SK-N-SH (cell line): ENCODE data around the gene TVP23C. TPM values are rescaled to one million over a fixed set of nuclear protein-coding genes. Genes with fewer than 3 reads are reported as not detected.

Experiments used
- CTCF ChIA-PET: fragments of 300-600, 350-600 bp; formaldehyde crosslinking; extraction: SDS; loops from one replicate; lab custom pipeline; 2021; lab: Yijun Ruan, JAX
- POLR2A ChIA-PET: fragments of 350-600 bp; sonication (Branson Sonifier 250); formaldehyde crosslinking; extraction: SDS; loops from one replicate; lab custom pipeline; 2020; ENCODE audit warnings: antibody characterized with exemption, inconsistent platforms; lab: Yijun Ruan, JAX
- DNase-seq: peaks from one replicate; pipeline ENCODE4 v3.0.0; 2012
- H2AFZ ChIP-seq: fragments of 200-600 bp; sonication (generic); 2 replicates; pipeline ENCODE4 v1.8.1; 2016; ENCODE audit warnings: antibody characterized with exemption, mild to moderate bottlenecking, low read depth
- H3F3A ChIP-seq: fragments of 200-600 bp; sonication (generic); replicated peaks from 2 replicates; pipeline ENCODE3; 2016; ENCODE audit warnings: antibody characterized with exemption, mild to moderate bottlenecking; ENCODE audit not compliant: insufficient read depth
- H3K27ac ChIP-seq, 2 experiments: fragments of 200-500 bp in 1 of 2; fragments of 200-600 bp in 1 of 2; sonication (Bioruptor generic) in 1 of 2; sonication (generic), shearing (Covaris generic) in 1 of 2; 2 replicates each; pipeline versions ENCODE4 v1.5.1 to v1.6.1; 2014 to 2016; ENCODE audit warnings: low read depth in 2 of 2, inconsistent platforms in 1 of 2, low read length in 1 of 2, mild to moderate bottlenecking in 1 of 2, mixed read lengths in 1 of 2
- H3K27me3 ChIP-seq: fragments of 200-600 bp; sonication (generic), shearing (Covaris generic); 2 replicates; pipeline ENCODE4 v1.6.1; 2016; ENCODE audit warnings: mixed run types; ENCODE audit not compliant: insufficient read depth
- H3K36me3 ChIP-seq, 2 experiments: fragments of 200-500 bp in 1 of 2; fragments of 200-600 bp in 1 of 2; sonication (Bioruptor generic) in 1 of 2; sonication (generic) in 1 of 2; replicated peaks in 1 of 2; 2 replicates each; pipeline versions ENCODE3 to v1.5.1; 2014 to 2016; ENCODE audit warnings: low read length in 1 of 2, mild to moderate bottlenecking in 1 of 2; ENCODE audit not compliant: insufficient read depth in 2 of 2, control insufficient read depth in 1 of 2
- H3K4me1 ChIP-seq, 2 experiments: fragments of 200-500 bp in 1 of 2; fragments of 200-600 bp in 1 of 2; sonication (Bioruptor generic) in 1 of 2; sonication (generic), shearing (Covaris generic) in 1 of 2; 2 replicates each; pipeline versions ENCODE4 v1.5.1 to v1.6.1; 2014 to 2016; ENCODE audit warnings: low read depth in 1 of 2, low read length in 1 of 2, mixed run types in 1 of 2; ENCODE audit not compliant: insufficient read depth in 2 of 2, control insufficient read depth in 1 of 2
- H3K4me2 ChIP-seq: fragments of 200-600 bp; sonication (generic), shearing (Covaris generic); 2 replicates; pipeline ENCODE4 v1.6.1; 2017; ENCODE audit warnings: mixed run types
- H3K4me3 ChIP-seq, 2 experiments: fragments of 200-500 bp in 1 of 2; fragments of 200-600 bp in 1 of 2; sonication (Bioruptor generic) in 1 of 2; sonication (generic), shearing (Covaris generic) in 1 of 2; 2 replicates each; pipeline versions ENCODE4 v1.5.1 to v1.8.1; 2014 to 2016; ENCODE audit warnings: low read depth in 2 of 2, inconsistent platforms in 1 of 2, low read length in 1 of 2, mild to moderate bottlenecking in 1 of 2, mixed read lengths in 1 of 2, moderate library complexity in 1 of 2
- H3K79me2 ChIP-seq: fragments of 200-600 bp; sonication (generic); 2 replicates; pipeline ENCODE4 v1.8.1; 2017; ENCODE audit warnings: mild to moderate bottlenecking; ENCODE audit not compliant: insufficient read depth
- H3K9ac ChIP-seq: fragments of 200-600 bp; sonication (generic); 2 replicates; pipeline ENCODE4 v1.6.1; 2017; ENCODE audit warnings: mixed run types
- H3K9me2 ChIP-seq: fragments of 200-600 bp; sonication (generic); 2 replicates; pipeline ENCODE4 v1.6.1; 2017; ENCODE audit warnings: mixed run types
- H3K9me3 ChIP-seq: fragments of 200-600 bp; sonication (generic); 2 replicates; pipeline ENCODE4 v1.6.1; 2017; ENCODE audit warnings: mixed run types, mild to moderate bottlenecking, moderate library complexity
- H4K20me1 ChIP-seq: fragments of 200-600 bp; sonication (generic); 2 replicates; pipeline ENCODE4 v1.6.1; 2017; ENCODE audit warnings: mild to moderate bottlenecking, mixed run types; ENCODE audit not compliant: insufficient read depth
- CHD2 ChIP-seq: fragments of 150-350 bp; IDR thresholded peaks from 2 replicates; pipeline ENCODE4 v1.6.1; 2018; ENCODE audit warnings: low read length; ENCODE audit not compliant: partially characterized antibody
- ELF1 ChIP-seq: IDR thresholded peaks from 2 replicates; pipeline ENCODE4 v1.4.0; 2012
- EP300 ChIP-seq, 2 experiments: IDR thresholded peaks; 2 replicates each; pipeline versions ENCODE4 v1.4.0 to v1.6.1; 2012; ENCODE audit warnings: borderline replicate concordance in 1 of 2, low read depth in 1 of 2, low read length in 1 of 2
- EZH2phosphoT487 ChIP-seq: fragments of 200-600 bp; sonication (generic); IDR thresholded peaks from 2 replicates; pipeline ENCODE4 v1.6.1; 2017; ENCODE audit warnings: low read depth, mixed run types, mild to moderate bottlenecking, antibody characterized with exemption, moderate library complexity, borderline replicate concordance
- FOSL2 ChIP-seq: IDR thresholded peaks from 2 replicates; pipeline ENCODE4 v1.4.0; 2012; ENCODE audit warnings: low read depth, mild to moderate bottlenecking, moderate library complexity, borderline replicate concordance
- FOXJ3 ChIP-seq: sonication (generic); formaldehyde crosslinking; IDR thresholded peaks from 2 replicates; pipeline ENCODE4 v1.5.1; 2020; ENCODE audit warnings: mild to moderate bottlenecking, missing genetic modification reagents
- FOXM1 ChIP-seq: IDR thresholded peaks from 2 replicates; pipeline ENCODE4 v1.4.0; 2012; ENCODE audit warnings: low read depth, mild to moderate bottlenecking
- GATA2 ChIP-seq: sonication (generic); formaldehyde crosslinking; IDR thresholded peaks from 2 replicates; pipeline ENCODE4 v1.5.0; 2020; ENCODE audit warnings: mild to moderate bottlenecking, missing genetic modification reagents
- JUND ChIP-seq: IDR thresholded peaks from 2 replicates; pipeline ENCODE4 v1.4.0; 2012
- MXI1 ChIP-seq: IDR thresholded peaks from 2 replicates; pipeline ENCODE4 v1.6.1; 2012; ENCODE audit warnings: mild to moderate bottlenecking, low read depth, low read length, improper control_type of control experiment
- NRF1 ChIP-seq: IDR thresholded peaks from 2 replicates; pipeline ENCODE4 v1.6.1; 2012; ENCODE audit warnings: low read depth, mild to moderate bottlenecking, low read length
- RAD21 ChIP-seq: IDR thresholded peaks from 2 replicates; pipeline ENCODE4 v1.6.1; 2012; ENCODE audit warnings: mild to moderate bottlenecking, low read length
- RFX5 ChIP-seq: IDR thresholded peaks from 2 replicates; pipeline ENCODE4 v1.6.1; 2012; ENCODE audit warnings: mild to moderate bottlenecking, improper control_type of control experiment, low read length
- SMC3 ChIP-seq: IDR thresholded peaks from 2 replicates; pipeline ENCODE4 v1.6.1; 2012; ENCODE audit warnings: low read depth, low read length, improper control_type of control experiment
- TAF1 ChIP-seq: IDR thresholded peaks from 2 replicates; pipeline ENCODE4 v1.6.1; 2012; ENCODE audit warnings: low read depth, mild to moderate bottlenecking, low read length, moderate library complexity, borderline replicate concordance
- TEAD4 ChIP-seq: IDR thresholded peaks from 2 replicates; pipeline ENCODE4 v1.4.0; 2012; ENCODE audit warnings: mild to moderate bottlenecking, borderline replicate concordance; ENCODE audit not compliant: insufficient read depth
- WGBS: methylation state at CpG from one replicate; pipeline ENCODE4 v1.1.6; 2017; ENCODE audit warnings: low lambda C conversion rate; 5-methylcytosine and 5-hydroxymethylcytosine counted together
- polyA plus RNA-seq, 3 experiments: library from polyadenylated mRNA; depleted of rRNA; stranded (reverse); fragments of >200 nt; gene quantifications; 2 replicates each; pipeline ENCODE4 v1.2.3, GENCODE V29; 2012
- TF ChIP-seq, protein P1 (sequence below): IDR thresholded peaks from 2 replicates; pipeline ENCODE4 v1.4.0; 2012; ENCODE audit warnings: low read depth, borderline replicate concordance
- TF ChIP-seq, protein P2 (sequence below): IDR thresholded peaks from 2 replicates; pipeline ENCODE4; 2012
- TF ChIP-seq, protein P3 (sequence below): IDR thresholded peaks from 2 replicates; pipeline ENCODE4 v1.6.1; 2012; ENCODE audit warnings: mild to moderate bottlenecking, low read depth, low read length, moderate library complexity

Gene TVP23C
- polyA plus RNA-seq, 1 of the 3 experiments (the other 2 are of a cell fraction): 4.7 TPM

DNA sequence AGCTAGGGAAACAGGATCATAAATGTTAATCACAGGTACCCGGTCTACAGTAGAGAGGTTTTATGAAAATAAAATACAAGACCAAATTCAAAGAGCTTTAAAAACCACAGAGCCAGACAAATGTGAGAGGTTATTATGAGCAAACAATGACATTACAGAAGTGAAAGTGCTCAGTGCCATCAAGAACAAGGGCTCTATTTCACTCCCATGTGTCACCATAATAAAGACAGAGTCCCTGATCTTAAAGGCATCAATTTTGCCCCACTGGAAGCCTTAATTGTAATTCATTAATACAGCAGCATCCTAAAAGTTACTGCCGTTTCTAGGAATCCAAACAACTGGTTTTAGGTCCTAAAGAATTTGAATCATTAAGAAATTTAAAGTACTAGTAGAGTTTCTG lies 52.1 kb downstream of the TVP23C start:
- POLR2A ChIA-PET: no interaction called here

More for the DNA sequence above, 52.1 kb downstream of the TVP23C start:
- no peaks in the 10 kb centered on the region for H3K9me3 ChIP-seq
- DNase-seq: no peak
- H3K27ac ChIP-seq: no peak overlapping the region
- TF ChIP-seq FOXM1: no peak
- no peak for TF ChIP-seq JUND
- TF ChIP-seq RFX5: no peak
- no peak for TF ChIP-seq SMC3
- no peak for TF ChIP-seq ELF1
- TF ChIP-seq CHD2: no peak
- no peak for TF ChIP-seq NRF1
- TF ChIP-seq, protein P1, sequence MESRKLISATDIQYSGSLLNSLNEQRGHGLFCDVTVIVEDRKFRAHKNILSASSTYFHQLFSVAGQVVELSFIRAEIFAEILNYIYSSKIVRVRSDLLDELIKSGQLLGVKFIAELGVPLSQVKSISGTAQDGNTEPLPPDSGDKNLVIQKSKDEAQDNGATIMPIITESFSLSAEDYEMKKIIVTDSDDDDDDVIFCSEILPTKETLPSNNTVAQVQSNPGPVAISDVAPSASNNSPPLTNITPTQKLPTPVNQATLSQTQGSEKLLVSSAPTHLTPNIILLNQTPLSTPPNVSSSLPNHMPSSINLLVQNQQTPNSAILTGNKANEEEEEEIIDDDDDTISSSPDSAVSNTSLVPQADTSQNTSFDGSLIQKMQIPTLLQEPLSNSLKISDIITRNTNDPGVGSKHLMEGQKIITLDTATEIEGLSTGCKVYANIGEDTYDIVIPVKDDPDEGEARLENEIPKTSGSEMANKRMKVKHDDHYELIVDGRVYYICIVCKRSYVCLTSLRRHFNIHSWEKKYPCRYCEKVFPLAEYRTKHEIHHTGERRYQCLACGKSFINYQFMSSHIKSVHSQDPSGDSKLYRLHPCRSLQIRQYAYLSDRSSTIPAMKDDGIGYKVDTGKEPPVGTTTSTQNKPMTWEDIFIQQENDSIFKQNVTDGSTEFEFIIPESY: no peak
- TF ChIP-seq, protein P2, sequence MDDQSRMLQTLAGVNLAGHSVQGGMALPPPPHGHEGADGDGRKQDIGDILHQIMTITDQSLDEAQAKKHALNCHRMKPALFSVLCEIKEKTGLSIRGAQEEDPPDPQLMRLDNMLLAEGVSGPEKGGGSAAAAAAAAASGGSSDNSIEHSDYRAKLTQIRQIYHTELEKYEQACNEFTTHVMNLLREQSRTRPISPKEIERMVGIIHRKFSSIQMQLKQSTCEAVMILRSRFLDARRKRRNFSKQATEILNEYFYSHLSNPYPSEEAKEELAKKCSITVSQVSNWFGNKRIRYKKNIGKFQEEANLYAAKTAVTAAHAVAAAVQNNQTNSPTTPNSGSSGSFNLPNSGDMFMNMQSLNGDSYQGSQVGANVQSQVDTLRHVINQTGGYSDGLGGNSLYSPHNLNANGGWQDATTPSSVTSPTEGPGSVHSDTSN: no peak
- TF ChIP-seq, protein P3, sequence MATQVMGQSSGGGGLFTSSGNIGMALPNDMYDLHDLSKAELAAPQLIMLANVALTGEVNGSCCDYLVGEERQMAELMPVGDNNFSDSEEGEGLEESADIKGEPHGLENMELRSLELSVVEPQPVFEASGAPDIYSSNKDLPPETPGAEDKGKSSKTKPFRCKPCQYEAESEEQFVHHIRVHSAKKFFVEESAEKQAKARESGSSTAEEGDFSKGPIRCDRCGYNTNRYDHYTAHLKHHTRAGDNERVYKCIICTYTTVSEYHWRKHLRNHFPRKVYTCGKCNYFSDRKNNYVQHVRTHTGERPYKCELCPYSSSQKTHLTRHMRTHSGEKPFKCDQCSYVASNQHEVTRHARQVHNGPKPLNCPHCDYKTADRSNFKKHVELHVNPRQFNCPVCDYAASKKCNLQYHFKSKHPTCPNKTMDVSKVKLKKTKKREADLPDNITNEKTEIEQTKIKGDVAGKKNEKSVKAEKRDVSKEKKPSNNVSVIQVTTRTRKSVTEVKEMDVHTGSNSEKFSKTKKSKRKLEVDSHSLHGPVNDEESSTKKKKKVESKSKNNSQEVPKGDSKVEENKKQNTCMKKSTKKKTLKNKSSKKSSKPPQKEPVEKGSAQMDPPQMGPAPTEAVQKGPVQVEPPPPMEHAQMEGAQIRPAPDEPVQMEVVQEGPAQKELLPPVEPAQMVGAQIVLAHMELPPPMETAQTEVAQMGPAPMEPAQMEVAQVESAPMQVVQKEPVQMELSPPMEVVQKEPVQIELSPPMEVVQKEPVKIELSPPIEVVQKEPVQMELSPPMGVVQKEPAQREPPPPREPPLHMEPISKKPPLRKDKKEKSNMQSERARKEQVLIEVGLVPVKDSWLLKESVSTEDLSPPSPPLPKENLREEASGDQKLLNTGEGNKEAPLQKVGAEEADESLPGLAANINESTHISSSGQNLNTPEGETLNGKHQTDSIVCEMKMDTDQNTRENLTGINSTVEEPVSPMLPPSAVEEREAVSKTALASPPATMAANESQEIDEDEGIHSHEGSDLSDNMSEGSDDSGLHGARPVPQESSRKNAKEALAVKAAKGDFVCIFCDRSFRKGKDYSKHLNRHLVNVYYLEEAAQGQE: no peak
- no peak for TF ChIP-seq FOXJ3
- TF ChIP-seq MXI1: no peak
- TF ChIP-seq FOSL2: no peak
- TF ChIP-seq EP300 (IDR thresholded peaks at IDR 0.05; ENCODE audit: borderline replicate concordance in 1 of 2, low read depth in 1 of 2, low read length in 1 of 2): no peak
- TF ChIP-seq EZH2phosphoT487: no peak
- TF ChIP-seq RAD21: no peak
- no peak for TF ChIP-seq TEAD4
- TF ChIP-seq TAF1: no peak
- TF ChIP-seq GATA2 (CRISPR knock-in tag): no peak
- no peak overlapping the region for H3K4me3 ChIP-seq
- CTCF ChIA-PET: interaction anchor here (1.3 to 20.1 kb wide), 2 partner anchors 8 to 249 kb away, joined by 9 to 359 read pairs; partner anchors contain the start of gene PMP22
- H2AFZ ChIP-seq: no peak overlapping the region
- peaks cover 7% of the 10 kb centered on the region for H3F3A ChIP-seq
- peaks cover 17 to 32% of the 10 kb centered on the region in 2 experiments for H3K36me3 ChIP-seq
- 91% methylated on average over 2 of the region's 2 CpGs for WGBS
- no peaks in the 10 kb centered on the region for H3K9me2 ChIP-seq
- H3K4me2 ChIP-seq: no peak overlapping the region
- H3K79me2 ChIP-seq: peaks cover 6% of the 10 kb centered on the region; the same call in 1 of the 2 replicates
- H3K4me1 ChIP-seq: 0 out of 4 replicates have a peak, but pooled peaks cover 0 to 6% of the 10 kb centered on the region in 2 experiments
- H3K27me3 ChIP-seq: no peaks in the 10 kb centered on the region
- H3K9ac ChIP-seq: no peak overlapping the region
- no peaks in the 10 kb centered on the region for H4K20me1 ChIP-seq
